Measurements from ENCODE around the gene LAMC2. TPM values are rescaled to one million over a fixed set of nuclear protein-coding genes. Genes with fewer than 3 reads are reported as not detected.

The LAMC2 gene
- total RNA-seq, 2 experiments from 2014 or later, result 0.38 TPM; not detected in 1

DNA sequence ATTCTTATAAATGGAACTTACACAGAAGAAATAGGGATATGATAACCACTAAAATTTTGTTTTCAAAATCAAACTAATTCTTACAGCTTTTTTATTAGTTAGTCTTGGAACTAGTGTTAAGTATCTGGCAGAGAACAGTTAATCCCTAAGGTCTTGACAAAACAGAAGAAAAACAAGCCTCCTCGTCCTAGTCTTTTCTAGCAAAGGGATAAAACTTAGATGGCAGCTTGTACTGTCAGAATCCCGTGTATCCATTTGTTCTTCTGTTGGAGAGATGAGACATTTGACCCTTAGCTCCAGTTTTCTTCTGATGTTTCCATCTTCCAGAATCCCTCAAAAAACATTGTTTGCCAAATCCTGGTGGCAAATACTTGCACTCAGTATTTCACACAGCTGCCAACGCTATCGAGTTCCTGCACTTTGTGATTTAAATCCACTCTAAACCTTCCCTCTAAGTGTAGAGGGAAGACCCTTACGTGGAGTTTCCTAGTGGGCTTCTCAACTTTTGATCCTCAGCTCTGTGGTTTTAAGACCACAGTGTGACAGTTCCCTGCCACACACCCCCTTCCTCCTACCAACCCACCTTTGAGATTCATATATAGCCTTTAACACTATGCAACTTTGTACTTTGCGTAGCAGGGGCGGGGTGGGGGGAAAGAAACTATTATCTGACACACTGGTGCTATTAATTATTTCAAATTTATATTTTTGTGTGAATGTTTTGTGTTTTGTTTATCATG lies 42.3 kb upstream of the LAMC2 start:
- H3K36me3 ChIP-seq (ENCODE audit: insufficient read depth, low read length), result peaks cover 32% of the 10 kb centered on the region
- no peak for TF ChIP-seq EZH2phosphoT487 (IDR thresholded peaks at IDR 0.05; ENCODE audit: borderline replicate concordance, low read depth, low read length)
- TF ChIP-seq, protein P1, sequence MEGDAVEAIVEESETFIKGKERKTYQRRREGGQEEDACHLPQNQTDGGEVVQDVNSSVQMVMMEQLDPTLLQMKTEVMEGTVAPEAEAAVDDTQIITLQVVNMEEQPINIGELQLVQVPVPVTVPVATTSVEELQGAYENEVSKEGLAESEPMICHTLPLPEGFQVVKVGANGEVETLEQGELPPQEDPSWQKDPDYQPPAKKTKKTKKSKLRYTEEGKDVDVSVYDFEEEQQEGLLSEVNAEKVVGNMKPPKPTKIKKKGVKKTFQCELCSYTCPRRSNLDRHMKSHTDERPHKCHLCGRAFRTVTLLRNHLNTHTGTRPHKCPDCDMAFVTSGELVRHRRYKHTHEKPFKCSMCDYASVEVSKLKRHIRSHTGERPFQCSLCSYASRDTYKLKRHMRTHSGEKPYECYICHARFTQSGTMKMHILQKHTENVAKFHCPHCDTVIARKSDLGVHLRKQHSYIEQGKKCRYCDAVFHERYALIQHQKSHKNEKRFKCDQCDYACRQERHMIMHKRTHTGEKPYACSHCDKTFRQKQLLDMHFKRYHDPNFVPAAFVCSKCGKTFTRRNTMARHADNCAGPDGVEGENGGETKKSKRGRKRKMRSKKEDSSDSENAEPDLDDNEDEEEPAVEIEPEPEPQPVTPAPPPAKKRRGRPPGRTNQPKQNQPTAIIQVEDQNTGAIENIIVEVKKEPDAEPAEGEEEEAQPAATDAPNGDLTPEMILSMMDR (conservative IDR thresholded peaks at IDR 0.05; ENCODE audit: low read length), result no peak
- H3K9me2 ChIP-seq (ENCODE audit: insufficient read depth, low read length), result no peaks in the 10 kb centered on the region
- H2AFZ ChIP-seq (ENCODE audit: low read length), result no peak overlapping the region
- no peak for DNase-seq (ENCODE audit: low spot score)
- no peaks in the 10 kb centered on the region for H4K20me1 ChIP-seq (ENCODE audit: insufficient read depth, low read length)
- BruUV-seq (replicated peaks), result no TSS peak
- H3K4me3 ChIP-seq (ENCODE audit: low read depth, low read length, poor library complexity, severe bottlenecking), result no peak overlapping the region
- no peaks in the 10 kb centered on the region for H3K9me3 ChIP-seq (ENCODE audit: low read length)
- ChIA-PET CTCF (ENCODE audit: unreplicated experiment) (no interaction called here), POLR2A (interaction anchor here (1.0 kb wide), 1 partner anchor 31 kb away, joined by 3 read pairs; no protein-coding TSS in a partner anchor)
- H3K4me1 ChIP-seq (ENCODE audit: insufficient read depth, low read length, poor library complexity, severe bottlenecking), result no peaks in the 10 kb centered on the region
- H3K4me2 ChIP-seq (ENCODE audit: low read length), result no peak overlapping the region
- H3K27ac ChIP-seq (ENCODE audit: low read depth, low read length, poor library complexity, severe bottlenecking), result no peak overlapping the region
- intact Hi-C loops (cut with micrococcal nuclease; ENCODE audit: unreplicated experiment), result loop anchor here (5.0 kb wide), 1 partner anchor 181 kb away; no protein-coding TSS in a partner anchor
- no peaks in the 10 kb centered on the region; the same call in 1 of the 2 replicates for H3K79me2 ChIP-seq (ENCODE audit: insufficient read depth, low read depth, low read length)

DNA sequence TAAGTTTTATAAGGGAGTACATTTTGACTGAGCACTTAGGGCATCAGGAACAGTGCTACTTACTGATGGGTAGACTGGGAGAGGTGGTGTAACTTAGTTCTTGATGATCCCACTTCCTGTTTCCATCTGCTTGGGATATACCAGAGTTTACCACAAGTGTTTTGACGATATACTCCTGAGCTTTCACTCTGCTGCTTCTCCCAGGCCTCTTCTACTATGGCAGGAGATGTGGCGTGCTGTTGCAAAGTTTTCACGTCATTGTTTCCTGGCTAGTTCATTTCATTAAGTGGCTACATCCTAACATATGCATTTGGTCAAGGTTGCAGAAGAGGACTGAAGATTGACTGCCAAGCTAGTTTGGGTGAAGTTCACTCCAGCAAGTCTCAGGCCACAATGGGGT lies 41.3 kb upstream of the LAMC2 start:
- POLR2A ChIA-PET, result interaction anchor here (0.8 kb wide), 1 partner anchor 186 kb away, joined by 3 read pairs; no protein-coding TSS in a partner anchor
- CTCF ChIA-PET (ENCODE audit: unreplicated experiment), result no interaction called here
- TF ChIP-seq, protein P1 (conservative IDR thresholded peaks at IDR 0.05; ENCODE audit: low read length), result no peak

DNA sequence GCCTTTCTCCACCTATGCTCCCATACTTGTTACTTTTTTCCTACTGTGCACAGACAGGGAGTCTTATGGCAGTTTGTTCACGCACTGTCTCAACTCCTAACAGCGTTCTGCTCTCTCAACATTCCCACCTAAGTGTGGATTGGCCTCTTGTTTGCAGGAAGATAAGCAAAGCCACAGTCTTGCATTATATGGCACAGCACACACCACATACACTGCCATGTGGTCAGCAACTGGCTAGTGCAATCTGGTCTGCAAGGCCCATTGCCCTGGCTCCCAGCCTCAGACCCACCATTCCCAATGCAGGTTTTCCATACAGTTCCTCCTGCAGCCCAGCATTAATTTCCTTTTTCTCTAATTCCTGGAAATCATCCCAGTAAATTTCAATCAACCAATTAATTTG lies 38.3 kb upstream of the LAMC2 start:
- Histone ChIP-seq H3K4me3 (ENCODE audit: low read depth, low read length, poor library complexity, severe bottlenecking) (no peak overlapping the region), H3K79me2 (ENCODE audit: insufficient read depth, low read depth, low read length) (no peaks in the 10 kb centered on the region), H3K36me3 (ENCODE audit: insufficient read depth, low read length) (peaks cover 8% of the 10 kb centered on the region), H3K4me2 (ENCODE audit: low read length) (no peak overlapping the region), H4K20me1 (ENCODE audit: insufficient read depth, low read length) (no peaks in the 10 kb centered on the region), H3K9me2 (ENCODE audit: insufficient read depth, low read length) (no peaks in the 10 kb centered on the region), H3K27ac (ENCODE audit: low read depth, low read length, poor library complexity, severe bottlenecking) (no peak overlapping the region), H3K4me1 (ENCODE audit: insufficient read depth, low read length, poor library complexity, severe bottlenecking) (no peaks in the 10 kb centered on the region), H3K9me3 (ENCODE audit: low read length) (no peaks in the 10 kb centered on the region), H2AFZ (ENCODE audit: low read length) (no peak overlapping the region)
- intact Hi-C loops (cut with micrococcal nuclease; ENCODE audit: unreplicated experiment), result no loop called here
- no peak for TF ChIP-seq EZH2phosphoT487 (IDR thresholded peaks at IDR 0.05; ENCODE audit: borderline replicate concordance, low read depth, low read length)
- TF ChIP-seq, protein P1 (conservative IDR thresholded peaks at IDR 0.05; ENCODE audit: low read length), result no peak
- ChIA-PET POLR2A (no interaction called here), CTCF (ENCODE audit: unreplicated experiment) (no interaction called here)
- no peak for DNase-seq (ENCODE audit: low spot score)
- no TSS peak for BruUV-seq (replicated peaks)

More for the DNA sequence above, 41.3 kb upstream of the LAMC2 start:
- Histone ChIP-seq H3K4me1 (ENCODE audit: insufficient read depth, low read length, poor library complexity, severe bottlenecking) (no peaks in the 10 kb centered on the region), H3K4me3 (ENCODE audit: low read depth, low read length, poor library complexity, severe bottlenecking) (no peak overlapping the region), H4K20me1 (ENCODE audit: insufficient read depth, low read length) (no peaks in the 10 kb centered on the region), H3K79me2 (ENCODE audit: insufficient read depth, low read depth, low read length) (no peaks in the 10 kb centered on the region), H3K9me3 (ENCODE audit: low read length) (no peaks in the 10 kb centered on the region), H3K9me2 (ENCODE audit: insufficient read depth, low read length) (no peaks in the 10 kb centered on the region), H3K36me3 (ENCODE audit: insufficient read depth, low read length) (peaks cover 26% of the 10 kb centered on the region), H2AFZ (ENCODE audit: low read length) (no peak overlapping the region), H3K4me2 (ENCODE audit: low read length) (no peak overlapping the region), H3K27ac (ENCODE audit: low read depth, low read length, poor library complexity, severe bottlenecking) (no peak overlapping the region)
- intact Hi-C loops (cut with micrococcal nuclease; ENCODE audit: unreplicated experiment), result loop anchor here (5.0 kb wide), 1 partner anchor 182 kb away; no protein-coding TSS in a partner anchor
- DNase-seq (ENCODE audit: low spot score), result no peak
- no TSS peak for BruUV-seq (replicated peaks)
